Regular cardiac myocyte (primary cell): ENCODE measurements around the gene CIDEA. TPM values are rescaled to one million over a fixed set of nuclear protein-coding genes. Genes with fewer than 3 reads are reported as not detected.

Experiments
- total RNA-seq: library from RNA; depleted of rRNA; stranded (reverse); fragments of >200 nt; gene quantifications from 2 replicates; pipeline ENCODE4 v1.2.3, GENCODE V29; 2014

The CIDEA gene
- total RNA-seq = 0.58 TPM in 1 of 2 replicates, not detected in the other

DNA sequence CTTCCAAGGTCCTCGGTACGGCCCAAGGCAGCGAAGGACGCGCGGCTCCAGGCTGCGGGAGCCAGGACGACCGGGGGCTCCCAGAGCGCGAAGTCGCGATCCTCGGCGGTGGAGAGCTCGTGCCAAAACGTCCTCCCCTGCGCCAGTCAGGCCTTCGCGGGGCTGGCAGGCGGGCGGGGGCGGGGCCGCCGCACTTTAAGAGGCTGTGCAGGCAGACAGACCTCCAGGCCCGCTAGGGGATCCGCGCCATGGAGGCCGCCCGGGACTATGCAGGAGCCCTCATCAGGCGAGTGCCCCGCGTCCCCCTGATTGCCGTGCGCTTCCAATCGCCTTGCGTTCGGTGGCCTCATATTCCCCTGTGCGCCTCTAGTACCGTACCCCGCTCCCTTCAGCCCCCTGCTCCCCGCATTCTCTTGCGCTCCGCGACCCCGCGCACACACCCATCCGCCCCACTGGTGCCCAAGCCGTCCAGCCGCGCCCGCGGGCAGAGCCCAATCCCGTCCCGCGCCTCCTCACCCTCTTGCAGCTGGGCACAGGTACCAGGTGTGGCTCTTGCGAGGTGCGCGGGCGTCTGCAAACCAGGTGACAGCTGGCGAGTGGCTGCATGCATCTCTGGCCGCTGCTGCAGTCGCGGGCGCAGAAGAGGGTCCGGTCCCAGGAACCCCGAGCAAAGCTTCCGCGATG, at the start of gene CIDEA:
Gene CIDEA, plus strand, starts transcription at position 226 of the 684 bp plus-strand sequence. Its CDS starts 23 bp downstream, at position 249.

DNA sequence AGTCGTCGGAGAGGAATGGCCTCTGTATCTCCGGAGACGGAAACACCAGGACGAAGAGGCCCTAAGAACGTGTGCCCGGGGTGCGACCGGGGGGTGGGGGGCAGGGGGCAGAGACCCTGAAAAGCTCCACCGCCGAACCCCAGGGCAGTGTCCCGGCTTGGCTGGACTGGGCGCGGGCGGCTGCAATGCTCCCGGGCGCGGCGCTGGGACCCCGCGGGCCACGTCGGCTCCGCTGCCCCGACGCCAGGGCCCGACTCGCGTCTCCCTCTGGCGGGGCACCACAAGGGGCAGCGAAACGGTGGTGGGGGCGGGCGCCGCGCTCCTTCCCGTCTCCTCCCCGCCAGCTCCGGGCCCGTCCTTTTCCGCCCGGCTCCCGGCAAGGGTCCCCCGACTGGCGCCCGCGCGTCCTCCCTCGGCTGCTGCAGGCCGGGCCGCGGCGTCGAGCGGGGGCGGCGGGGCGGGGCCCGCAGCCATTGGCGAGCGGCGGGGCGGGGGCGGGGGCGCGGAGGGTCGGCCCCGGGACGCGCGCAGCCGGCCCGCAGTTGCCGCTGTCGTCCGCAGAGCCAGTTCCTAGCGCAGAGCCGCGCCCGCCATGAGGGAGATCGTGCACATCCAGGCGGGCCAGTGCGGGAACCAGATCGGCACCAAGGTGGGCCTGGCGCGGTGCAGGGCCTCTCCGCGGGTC, 53.7 kb downstream of the CIDEA start, which contains the start of gene TUBB6:
Gene TUBB6, plus strand, starts transcription at position 541 of the 685 bp plus-strand sequence. Its CDS starts 52 bp downstream, at position 593.

Other genes with a start within 250 kb of the CIDEA start
- under 0.01 TPM in 1 of 2 replicates, not detected in the other for gene ANKRD62, start 160.5 kb upstream of the CIDEA start, total RNA-seq
- gene TUBB6, start 53.9 kb downstream of the CIDEA start, total RNA-seq = 680 and 1,374 TPM in 2 replicates
- 39.7 and 50.6 TPM in 2 replicates for gene AFG3L2, start 122.9 kb downstream of the CIDEA start, total RNA-seq
- gene PRELID3A, start 153.6 kb downstream of the CIDEA start, total RNA-seq = 2.1 and 8.2 TPM in 2 replicates